IMR-90 (cell line): ENCODE data around the gene C1GALT1. TPM values are rescaled to one million over a fixed set of nuclear protein-coding genes. Genes with fewer than 3 reads are reported as not detected.

Source experiments
- ATAC-seq: fragments of 200-7000 bp; cut with Tn5 transposase; 2 replicates; pipeline ENCODE4 v1.9.1; 2020; ENCODE audit warnings: low read depth, mild to moderate bottlenecking, moderate library complexity
- BruUV-seq: library from RNA; stranded (reverse); fragments of 400-500 nt; replicated peaks from 2 replicates; lab custom pipeline; 2021; lab: Mats Ljungman, UMichigan
- CTCF ChIA-PET: fragments of 300-600 bp; formaldehyde crosslinking; extraction: SDS; loops from one replicate; lab custom pipeline; 2021; ENCODE audit warnings: antibody characterized with exemption; lab: Yijun Ruan, JAX
- POLR2A ChIA-PET: fragments of 300-600 bp; sonication (Branson Sonifier 250); formaldehyde crosslinking; loops from one replicate; lab custom pipeline; 2022; ENCODE audit warnings: antibody characterized with exemption; ENCODE audit not compliant: unreplicated experiment; lab: Charles Lee
- DNase-seq: peaks from one replicate; pipeline ENCODE4 v3.0.0; 2013
- H2AFZ ChIP-seq: replicated peaks from 2 replicates; pipeline ENCODE3; 2013; ENCODE audit warnings: low read length, mild to moderate bottlenecking; ENCODE audit not compliant: poor library complexity
- H2AK5ac ChIP-seq: 2 replicates; pipeline ENCODE4 v1.6.1; 2013; ENCODE audit warnings: low read depth, low read length, inconsistent platforms
- H2AK9ac ChIP-seq: replicated peaks from 2 replicates; pipeline ENCODE3; 2013; ENCODE audit warnings: mild to moderate bottlenecking, low read depth, low read length, moderate library complexity; ENCODE audit not compliant: poor library complexity
- H2BK120ac ChIP-seq: 2 replicates; pipeline ENCODE4 v1.6.1; 2013; ENCODE audit warnings: low read depth, low read length, inconsistent platforms
- H2BK15ac ChIP-seq: 3 replicates; pipeline ENCODE4 v1.6.1; 2013; ENCODE audit warnings: low read depth, low read length, inconsistent platforms
- H2BK20ac ChIP-seq: 2 replicates; pipeline ENCODE4 v1.6.1; 2013; ENCODE audit warnings: low read depth, mild to moderate bottlenecking, inconsistent platforms, low read length, moderate library complexity
- H2BK5ac ChIP-seq: 2 replicates; pipeline ENCODE4 v1.6.1; 2013; ENCODE audit warnings: mild to moderate bottlenecking, low read depth, low read length, inconsistent platforms; ENCODE audit not compliant: poor library complexity, severe bottlenecking
- H3K14ac ChIP-seq: replicated peaks from 2 replicates; pipeline ENCODE4 v1.6.1; 2013; ENCODE audit warnings: low read depth, low read length, inconsistent platforms
- H3K18ac ChIP-seq: 2 replicates; pipeline ENCODE4 v1.6.1; 2013; ENCODE audit warnings: low read depth, low read length, control low read depth
- H3K23ac ChIP-seq: 2 replicates; pipeline ENCODE4 v1.6.1; 2013; ENCODE audit warnings: low read depth, low read length, inconsistent platforms
- H3K27ac ChIP-seq: 2 replicates; pipeline ENCODE4 v1.5.1; 2013; ENCODE audit warnings: mild to moderate bottlenecking, control low read depth, low read length; ENCODE audit not compliant: insufficient read depth
- H3K27me3 ChIP-seq: 2 replicates; pipeline ENCODE4 v1.6.1; 2013; ENCODE audit warnings: low read length; ENCODE audit not compliant: control insufficient read depth, insufficient read depth
- H3K36me3 ChIP-seq: 2 replicates; pipeline ENCODE4 v1.6.1; 2013; ENCODE audit warnings: low read length, mixed read lengths; ENCODE audit not compliant: control insufficient read depth, insufficient read depth
- H3K4ac ChIP-seq: 2 replicates; pipeline ENCODE4 v1.6.1; 2013; ENCODE audit warnings: low read depth, low read length, inconsistent platforms
- H3K4me1 ChIP-seq: 2 replicates; pipeline ENCODE4 v1.6.1; 2013; ENCODE audit warnings: low read length, mixed read lengths; ENCODE audit not compliant: control insufficient read depth, insufficient read depth
- H3K4me2 ChIP-seq: 2 replicates; pipeline ENCODE4 v1.6.1; 2013; ENCODE audit warnings: low read depth, mild to moderate bottlenecking, control low read depth, low read length, moderate library complexity
- H3K4me3 ChIP-seq: 2 replicates; pipeline ENCODE4 v1.5.1; 2013; ENCODE audit warnings: low read depth, mild to moderate bottlenecking, control low read depth, low read length, moderate library complexity; ENCODE audit not compliant: insufficient read depth
- H3K56ac ChIP-seq: 2 replicates; pipeline ENCODE4 v1.6.1; 2013; ENCODE audit warnings: low read length, inconsistent platforms; ENCODE audit not compliant: insufficient read depth; ENCODE audit errors: extremely low read depth
- H3K79me1 ChIP-seq, 2 experiments: 2 replicates each; pipeline ENCODE4 v1.6.1; 2013; ENCODE audit warnings: low read length in 2 of 2, inconsistent platforms in 1 of 2, low read depth in 1 of 2
- H3K9ac ChIP-seq: 2 replicates; pipeline ENCODE4 v1.6.1; 2013; ENCODE audit warnings: low read depth, low read length, control low read depth
- H3K9me1 ChIP-seq: 2 replicates; pipeline ENCODE4 v1.6.1; 2013; ENCODE audit warnings: low read length, inconsistent platforms; ENCODE audit not compliant: insufficient read depth
- H3K9me3 ChIP-seq: 2 replicates; pipeline ENCODE4 v1.6.1; 2013; ENCODE audit warnings: low read length; ENCODE audit not compliant: control insufficient read depth, insufficient read depth
- H4K20me1 ChIP-seq: 2 replicates; pipeline ENCODE4 v1.6.1; 2013; ENCODE audit warnings: low read length, inconsistent platforms; ENCODE audit not compliant: insufficient read depth
- H4K5ac ChIP-seq: 2 replicates; pipeline ENCODE4 v1.6.1; 2013; ENCODE audit warnings: mild to moderate bottlenecking, low read depth, low read length, control low read depth
- H4K8ac ChIP-seq, 2 experiments: 2 replicates each; pipeline ENCODE4 v1.6.1; 2013; ENCODE audit warnings: low read depth in 2 of 2, low read length in 2 of 2, control low read depth in 1 of 2, inconsistent platforms in 1 of 2
- H4K91ac ChIP-seq: 2 replicates; pipeline ENCODE4 v1.6.1; 2013; ENCODE audit warnings: low read depth, low read length, inconsistent platforms; ENCODE audit not compliant: insufficient read depth
- BHLHE40 ChIP-seq: fragments of 150-350 bp; IDR thresholded peaks from 2 replicates; pipeline ENCODE4 v1.6.1; 2016; ENCODE audit warnings: mild to moderate bottlenecking, low read depth, low read length
- CEBPB ChIP-seq: IDR thresholded peaks from 2 replicates; pipeline ENCODE4 v1.6.1; 2012; ENCODE audit warnings: low read depth, low read length, improper control_type of control experiment
- CHD1 ChIP-seq: IDR thresholded peaks from 2 replicates; pipeline ENCODE4 v1.6.1; 2012; ENCODE audit warnings: low read depth, low read length, improper control_type of control experiment
- FOS ChIP-seq: fragments of 150-350 bp; IDR thresholded peaks from 2 replicates; pipeline ENCODE4 v1.6.1; 2016; ENCODE audit warnings: low read depth, low read length
- MAFK ChIP-seq: IDR thresholded peaks from 2 replicates; pipeline ENCODE4 v1.6.1; 2012; ENCODE audit warnings: low read depth, low read length, improper control_type of control experiment
- MXI1 ChIP-seq: IDR thresholded peaks from 2 replicates; pipeline ENCODE4 v1.6.1; 2012; ENCODE audit warnings: low read depth, mild to moderate bottlenecking, low read length, moderate library complexity, borderline replicate concordance
- NFE2L2 ChIP-seq: fragments of 150-350 bp; IDR thresholded peaks from 2 replicates; pipeline ENCODE4 v1.6.1; 2016; ENCODE audit warnings: low read depth, mild to moderate bottlenecking, low read length
- POLR2A ChIP-seq: IDR thresholded peaks from 2 replicates; pipeline ENCODE4 v1.6.1; 2012; ENCODE audit warnings: mild to moderate bottlenecking, low read depth, low read length
- RAD21 ChIP-seq: IDR thresholded peaks from 2 replicates; pipeline ENCODE4 v1.6.1; 2012; ENCODE audit warnings: low read length, improper control_type of control experiment
- RCOR1 ChIP-seq: IDR thresholded peaks from 2 replicates; pipeline ENCODE4 v1.6.1; 2012; ENCODE audit warnings: mild to moderate bottlenecking, low read length, improper control_type of control experiment; ENCODE audit not compliant: insufficient replicate concordance
- RFX5 ChIP-seq: IDR thresholded peaks from 2 replicates; pipeline ENCODE4 v1.8.0; 2012; ENCODE audit warnings: low read depth, mild to moderate bottlenecking, low read length, moderate library complexity
- SMC3 ChIP-seq: fragments of 150-350 bp; IDR thresholded peaks from 2 replicates; pipeline ENCODE4 v1.6.1; 2016; ENCODE audit warnings: low read depth, mild to moderate bottlenecking, antibody characterized with exemption, low read length, moderate library complexity
- whole genome bisulfite sequencing, 2 experiments: methylation state at CpG; one replicate each; pipeline versions ENCODE4 v1.1.5 to v1.1.7; 2013; ENCODE audit warnings: missing lambda C conversion rate in 2 of 2; ENCODE audit not compliant: insufficient read length in 1 of 2; ENCODE audit errors: extremely low coverage in 2 of 2; 5-methylcytosine and 5-hydroxymethylcytosine counted together
- dilution Hi-C: fragments of 300-500 bp; cut with HindIII; formaldehyde crosslinking; loops from one replicate; pipeline ENCODE4 v1.14.3; 2018; ENCODE audit warnings: low sequenced_read_pairs; ENCODE audit not compliant: unreplicated experiment
- in situ Hi-C: fragments of 300-500 bp; cut with MboI; formaldehyde crosslinking; loops from 3 replicates; pipeline ENCODE4 v1.14.3; 2019; ENCODE audit warnings: low sequenced_read_pairs, inconsistent platforms, mixed read lengths
- intact Hi-C: fragments of 100-400 bp; cut with micrococcal nuclease; formaldehyde crosslinking; loops from 2 replicates; pipeline ENCODE4 v1.10.0; 2022
- polyA plus RNA-seq, 3 experiments: library from polyadenylated mRNA; depleted of rRNA; stranded (reverse); fragments of >200 nt; gene quantifications; 2 replicates each; pipeline ENCODE4 v1.2.3, GENCODE V29; 2012; ENCODE audit warnings: low replicate concordance in 1 of 3
- total RNA-seq: library from RNA; depleted of rRNA; stranded (reverse); fragments of >200 nt; gene quantifications from 2 replicates; pipeline ENCODE4 v1.2.3, GENCODE V29; 2012
- TF ChIP-seq, protein P1 (sequence below): fragments of 150-350 bp; IDR thresholded peaks from 2 replicates; pipeline ENCODE4 v1.6.1; 2016; ENCODE audit warnings: low read depth, mild to moderate bottlenecking, low read length, moderate library complexity, borderline replicate concordance
- TF ChIP-seq, protein P2 (sequence below): fragments of 150-350 bp; IDR thresholded peaks from 2 replicates; pipeline ENCODE4 v1.6.1; 2017; ENCODE audit warnings: mild to moderate bottlenecking, antibody characterized with exemption, low read length, low read depth
- TF ChIP-seq, protein P3 (sequence below): conservative IDR thresholded peaks from 2 replicates; pipeline ENCODE4 v1.5.1; 2012; ENCODE audit warnings: mild to moderate bottlenecking, low read depth, low read length, improper control_type of control experiment

Gene C1GALT1
- total and polyA plus RNA-seq, 2 of the 4 experiments (the other 2 are of a cell fraction) = 11.6 to 12.2 TPM

DNA sequence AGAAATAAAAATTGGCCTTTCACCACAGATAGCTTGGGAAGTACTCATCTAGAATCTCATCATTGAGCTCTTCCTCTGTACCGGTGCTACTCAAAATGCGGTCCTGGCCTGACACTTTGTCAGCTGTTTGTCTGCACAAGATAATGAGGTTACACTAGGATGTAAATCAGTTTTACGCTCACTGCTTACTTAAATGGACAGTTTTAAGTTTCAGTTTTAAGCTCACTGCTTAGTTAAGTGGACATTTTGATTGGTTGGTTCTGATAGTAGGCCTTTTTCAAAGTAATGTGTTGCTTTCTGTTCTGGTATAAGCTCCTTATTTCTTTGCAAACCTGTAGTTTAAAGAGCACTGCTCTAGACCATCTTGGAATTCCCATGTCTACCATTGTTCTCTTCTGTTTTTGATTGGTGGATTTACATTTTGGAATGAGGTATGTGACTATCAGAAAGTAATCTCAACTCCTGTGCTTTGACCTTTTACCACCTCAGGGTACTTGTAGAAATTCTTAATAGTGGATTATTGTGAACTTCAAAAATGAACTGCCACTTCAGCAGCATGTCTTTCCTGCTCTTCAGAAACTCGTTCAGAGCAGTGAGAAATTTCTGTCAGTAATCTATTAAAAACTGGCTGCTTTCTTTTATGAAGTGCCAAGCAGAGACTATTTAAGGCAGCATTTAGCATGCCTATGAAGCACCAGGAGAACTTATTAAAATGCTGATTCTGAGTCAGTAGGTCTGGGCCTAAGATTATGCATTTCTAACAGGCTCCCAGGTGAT is 55.0 kb downstream of the C1GALT1 start:
- Histone ChIP-seq H3K9me3 (no peaks in the 10 kb centered on the region), H3K9me1 (no peaks in the 10 kb centered on the region), H4K91ac (no peak overlapping the region), H3K27me3 (no peaks in the 10 kb centered on the region), H3K56ac (no peak overlapping the region), H3K79me1 (peaks cover 0 to 4% of the 10 kb centered on the region in 2 experiments; a peak in 1 of 4 replicates), H4K20me1 (no peaks in the 10 kb centered on the region), H3K36me3 (no peaks in the 10 kb centered on the region), H3K23ac (no peak overlapping the region), H2AFZ (no peak overlapping the region), H3K4me3 (no peak overlapping the region), H4K5ac (no peak overlapping the region), H2AK9ac (no peak overlapping the region), H3K4ac (no peak overlapping the region), H4K8ac (no peak overlapping the region), H2BK15ac (no peak overlapping the region), H2BK5ac (no peak overlapping the region), H2BK20ac (no peak overlapping the region), H2AK5ac (no peak overlapping the region), H3K27ac (no peak overlapping the region), H3K14ac (no peak overlapping the region), H3K4me2 (peak overlapping the region; percentile 41; the same call in 1 of the 2 replicates), H2BK120ac (no peak overlapping the region), H3K18ac (no peak overlapping the region), H3K9ac (no peak overlapping the region), H3K4me1 (no peaks in the 10 kb centered on the region)
- CTCF ChIA-PET = no interaction called here
- intact Hi-C loops (loop anchor here (5.0 kb wide), 1 partner anchor 55 kb away; the partner anchor contains the start of gene C1GALT1), in situ Hi-C loops (no loop called here), dilution Hi-C loops (no loop called here)
- no CpG with 5 or more reads among the region's 4 CpGs for WGBS, 2 experiments
- DNase-seq (no peak), ATAC-seq (no peak)
- POLR2A ChIA-PET = no interaction called here
- BruUV-seq = no TSS peak
- TF ChIP-seq FOS (no peak), RAD21 (no peak), MAFK (no peak), BHLHE40 (no peak), CEBPB (no peak), RCOR1 (no peak), CHD1 (no peak), MXI1 (no peak), RFX5 (no peak), SMC3 (no peak), NFE2L2 (no peak), POLR2A (no peak)
- TF ChIP-seq, protein P1, sequence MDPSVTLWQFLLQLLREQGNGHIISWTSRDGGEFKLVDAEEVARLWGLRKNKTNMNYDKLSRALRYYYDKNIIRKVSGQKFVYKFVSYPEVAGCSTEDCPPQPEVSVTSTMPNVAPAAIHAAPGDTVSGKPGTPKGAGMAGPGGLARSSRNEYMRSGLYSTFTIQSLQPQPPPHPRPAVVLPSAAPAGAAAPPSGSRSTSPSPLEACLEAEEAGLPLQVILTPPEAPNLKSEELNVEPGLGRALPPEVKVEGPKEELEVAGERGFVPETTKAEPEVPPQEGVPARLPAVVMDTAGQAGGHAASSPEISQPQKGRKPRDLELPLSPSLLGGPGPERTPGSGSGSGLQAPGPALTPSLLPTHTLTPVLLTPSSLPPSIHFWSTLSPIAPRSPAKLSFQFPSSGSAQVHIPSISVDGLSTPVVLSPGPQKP = no peak
- TF ChIP-seq, protein P2, sequence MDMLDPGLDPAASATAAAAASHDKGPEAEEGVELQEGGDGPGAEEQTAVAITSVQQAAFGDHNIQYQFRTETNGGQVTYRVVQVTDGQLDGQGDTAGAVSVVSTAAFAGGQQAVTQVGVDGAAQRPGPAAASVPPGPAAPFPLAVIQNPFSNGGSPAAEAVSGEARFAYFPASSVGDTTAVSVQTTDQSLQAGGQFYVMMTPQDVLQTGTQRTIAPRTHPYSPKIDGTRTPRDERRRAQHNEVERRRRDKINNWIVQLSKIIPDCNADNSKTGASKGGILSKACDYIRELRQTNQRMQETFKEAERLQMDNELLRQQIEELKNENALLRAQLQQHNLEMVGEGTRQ = no peak
- TF ChIP-seq, protein P3, sequence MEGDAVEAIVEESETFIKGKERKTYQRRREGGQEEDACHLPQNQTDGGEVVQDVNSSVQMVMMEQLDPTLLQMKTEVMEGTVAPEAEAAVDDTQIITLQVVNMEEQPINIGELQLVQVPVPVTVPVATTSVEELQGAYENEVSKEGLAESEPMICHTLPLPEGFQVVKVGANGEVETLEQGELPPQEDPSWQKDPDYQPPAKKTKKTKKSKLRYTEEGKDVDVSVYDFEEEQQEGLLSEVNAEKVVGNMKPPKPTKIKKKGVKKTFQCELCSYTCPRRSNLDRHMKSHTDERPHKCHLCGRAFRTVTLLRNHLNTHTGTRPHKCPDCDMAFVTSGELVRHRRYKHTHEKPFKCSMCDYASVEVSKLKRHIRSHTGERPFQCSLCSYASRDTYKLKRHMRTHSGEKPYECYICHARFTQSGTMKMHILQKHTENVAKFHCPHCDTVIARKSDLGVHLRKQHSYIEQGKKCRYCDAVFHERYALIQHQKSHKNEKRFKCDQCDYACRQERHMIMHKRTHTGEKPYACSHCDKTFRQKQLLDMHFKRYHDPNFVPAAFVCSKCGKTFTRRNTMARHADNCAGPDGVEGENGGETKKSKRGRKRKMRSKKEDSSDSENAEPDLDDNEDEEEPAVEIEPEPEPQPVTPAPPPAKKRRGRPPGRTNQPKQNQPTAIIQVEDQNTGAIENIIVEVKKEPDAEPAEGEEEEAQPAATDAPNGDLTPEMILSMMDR = no peak
